Measurements from ENCODE around the gene TSFM. TPM values are rescaled to one million over a fixed set of nuclear protein-coding genes. Genes with fewer than 3 reads are reported as not detected.

TSFM gene
- total and polyA plus RNA-seq, 2 of the 13 experiments (the other 11 are each of a cell fraction or from before 2014, with no cell fraction given) = 29.8 to 68.3 TPM

- TF ChIP-seq ZNF354B (CRISPR knock-in tag; IDR thresholded peaks at IDR 0.05) (no peak), NR2C2 (CRISPR knock-in tag; IDR thresholded peaks at IDR 0.05; ENCODE audit: borderline replicate concordance) (peak; percentile 64), ZNF646 (CRISPR knock-in tag; IDR thresholded peaks at IDR 0.05) (no peak), HNF1A (IDR thresholded peaks at IDR 0.05; ENCODE audit: low read depth) (no peak), HNF1A (CRISPR knock-in tag; IDR thresholded peaks at IDR 0.05; ENCODE audit: borderline replicate concordance) (peak; percentile 55; the same call in 1 of the 2 replicates), ZGPAT (CRISPR knock-in tag; IDR thresholded peaks at IDR 0.05) (peak; percentile 96), ZNF839 (CRISPR knock-in tag; IDR thresholded peaks at IDR 0.05; ENCODE audit: borderline replicate concordance) (no peak), ZNF382 (CRISPR knock-in tag; IDR thresholded peaks at IDR 0.05; ENCODE audit: borderline replicate concordance) (no peak), KAT7 (CRISPR knock-in tag; IDR thresholded peaks at IDR 0.05; ENCODE audit: borderline replicate concordance) (peak; percentile 96; the same call in 1 of the 2 replicates), GFI1 (CRISPR knock-in tag; IDR thresholded peaks at IDR 0.05; ENCODE audit: borderline replicate concordance) (peak; percentile 68), ZKSCAN8 (CRISPR knock-in tag; IDR thresholded peaks at IDR 0.05; ENCODE audit: borderline replicate concordance) (peak; percentile 73; the same call in 1 of the 2 replicates), PREB (CRISPR knock-in tag; IDR thresholded peaks at IDR 0.05) (no peak), NBN (conservative IDR thresholded peaks at IDR 0.05) (no peak), ZBTB20 (CRISPR knock-in tag; IDR thresholded peaks at IDR 0.05; ENCODE audit: borderline replicate concordance, low read depth) (peak; percentile 61; the same call in 1 of the 2 replicates), RCOR2 (CRISPR knock-in tag; IDR thresholded peaks at IDR 0.05) (0 out of 2 replicates have a peak, but pooled peaks have one; percentile 31)
These were observed at the start of gene TSFM (continued) for GRCh38 chr12:57782608-57783465.
